ENCODE results near the gene AGPAT4.

AGPAT4 gene

GRCh38 chr6:161268531-161269210 lies 5.2 kb downstream of the AGPAT4 start:
- H3K4me3 ChIP-seq (ENCODE audit: extremely low read depth, insufficient read depth, low read length, poor library complexity, severe bottlenecking), result no peak overlapping the region
- no peaks in the 10 kb centered on the region for H3K9me3 ChIP-seq (ENCODE audit: control insufficient read depth, low read length)
- no peak overlapping the region for H3K27ac ChIP-seq (ENCODE audit: low read depth, low read length, severe bottlenecking)
- H3K4me1 ChIP-seq (ENCODE audit: control insufficient read depth, insufficient read depth, low read length, poor library complexity, severe bottlenecking), result peaks cover 21% of the 10 kb centered on the region
- WGBS, 2 experiments (ENCODE audit: insufficient coverage in 2 of 2), result 88 to 95% methylated on average over 3 to 5 of the region's 7 CpGs
- peaks cover 53% of the 10 kb centered on the region for H3K36me3 ChIP-seq (ENCODE audit: control insufficient read depth, insufficient read depth, low read length)

- H3K9me3 ChIP-seq (ENCODE audit: control insufficient read depth, low read length), result no peaks in the 10 kb centered on the region
- H3K4me1 ChIP-seq (ENCODE audit: control insufficient read depth, insufficient read depth, low read length, poor library complexity, severe bottlenecking), result peaks cover 13% of the 10 kb centered on the region
- WGBS, 2 experiments (ENCODE audit: insufficient coverage in 2 of 2), result 78 to 90% methylated on average over 3 to 5 of the region's 9 CpGs
- no peak overlapping the region for H3K4me3 ChIP-seq (ENCODE audit: extremely low read depth, insufficient read depth, low read length, poor library complexity, severe bottlenecking)
- no peak overlapping the region for H3K27ac ChIP-seq (ENCODE audit: low read depth, low read length, severe bottlenecking)
- peaks cover 71% of the 10 kb centered on the region for H3K36me3 ChIP-seq (ENCODE audit: control insufficient read depth, insufficient read depth, low read length)
Observed at GRCh38 chr6:161266513-161267230, 7.2 kb downstream of the AGPAT4 start.

- Histone ChIP-seq H3K36me3 (ENCODE audit: control insufficient read depth, insufficient read depth, low read length) (peaks cover 71% of the 10 kb centered on the region), H3K4me3 (ENCODE audit: extremely low read depth, insufficient read depth, low read length, poor library complexity, severe bottlenecking) (no peak overlapping the region), H3K9me3 (ENCODE audit: control insufficient read depth, low read length) (no peaks in the 10 kb centered on the region), H3K4me1 (ENCODE audit: control insufficient read depth, insufficient read depth, low read length, poor library complexity, severe bottlenecking) (peaks cover 12% of the 10 kb centered on the region), H3K27ac (ENCODE audit: low read depth, low read length, severe bottlenecking) (no peak overlapping the region)
- WGBS, 2 experiments (ENCODE audit: insufficient coverage in 2 of 2), result 88 to 97% methylated on average over 4 to 7 of the region's 7 CpGs
Observed at GRCh38 chr6:161265975-161266374, 7.9 kb downstream of the AGPAT4 start.

- H3K27ac ChIP-seq (ENCODE audit: low read depth, low read length, severe bottlenecking), result no peak overlapping the region
- H3K9me3 ChIP-seq (ENCODE audit: control insufficient read depth, low read length), result no peaks in the 10 kb centered on the region
- peaks cover 73% of the 10 kb centered on the region for H3K36me3 ChIP-seq (ENCODE audit: control insufficient read depth, insufficient read depth, low read length)
- peaks cover 12% of the 10 kb centered on the region for H3K4me1 ChIP-seq (ENCODE audit: control insufficient read depth, insufficient read depth, low read length, poor library complexity, severe bottlenecking)
- WGBS, 2 experiments (ENCODE audit: insufficient coverage in 2 of 2), result 100% methylated on average over 1 to 3 of the region's 6 CpGs
- no peak overlapping the region for H3K4me3 ChIP-seq (ENCODE audit: extremely low read depth, insufficient read depth, low read length, poor library complexity, severe bottlenecking)
Observed at GRCh38 chr6:161265554-161265953, 8.3 kb downstream of the AGPAT4 start.

- 90 to 100% methylated on average over 4 to 5 of the region's 8 CpGs for WGBS, 2 experiments (ENCODE audit: insufficient coverage in 2 of 2)
- peaks cover 75% of the 10 kb centered on the region for H3K36me3 ChIP-seq (ENCODE audit: control insufficient read depth, insufficient read depth, low read length)
- H3K4me3 ChIP-seq (ENCODE audit: extremely low read depth, insufficient read depth, low read length, poor library complexity, severe bottlenecking), result no peak overlapping the region
- no peaks in the 10 kb centered on the region for H3K9me3 ChIP-seq (ENCODE audit: control insufficient read depth, low read length)
- peaks cover 17% of the 10 kb centered on the region for H3K4me1 ChIP-seq (ENCODE audit: control insufficient read depth, insufficient read depth, low read length, poor library complexity, severe bottlenecking)
- no peak overlapping the region for H3K27ac ChIP-seq (ENCODE audit: low read depth, low read length, severe bottlenecking)
Observed at GRCh38 chr6:161264181-161264580, 9.7 kb downstream of the AGPAT4 start.

- 93 to 100% methylated on average over 1 to 3 of the region's 3 CpGs for WGBS, 2 experiments (ENCODE audit: insufficient coverage in 2 of 2)
- Histone ChIP-seq H3K27ac (ENCODE audit: low read depth, low read length, severe bottlenecking) (no peak overlapping the region), H3K4me1 (ENCODE audit: control insufficient read depth, insufficient read depth, low read length, poor library complexity, severe bottlenecking) (peaks cover 21% of the 10 kb centered on the region), H3K9me3 (ENCODE audit: control insufficient read depth, low read length) (no peaks in the 10 kb centered on the region), H3K4me3 (ENCODE audit: extremely low read depth, insufficient read depth, low read length, poor library complexity, severe bottlenecking) (no peak overlapping the region), H3K36me3 (ENCODE audit: control insufficient read depth, insufficient read depth, low read length) (peaks cover 61% of the 10 kb centered on the region)
Observed at GRCh38 chr6:161261816-161262215, 12.0 kb downstream of the AGPAT4 start.

- peaks cover 62% of the 10 kb centered on the region for H3K36me3 ChIP-seq (ENCODE audit: control insufficient read depth, insufficient read depth, low read length)
- no CpG with 5 or more reads among the region's 8 CpGs for WGBS, 2 experiments (ENCODE audit: insufficient coverage in 2 of 2)
- H3K4me1 ChIP-seq (ENCODE audit: control insufficient read depth, insufficient read depth, low read length, poor library complexity, severe bottlenecking), result peaks cover 16% of the 10 kb centered on the region
- H3K9me3 ChIP-seq (ENCODE audit: control insufficient read depth, low read length), result no peaks in the 10 kb centered on the region
- no peak overlapping the region for H3K27ac ChIP-seq (ENCODE audit: low read depth, low read length, severe bottlenecking)
- H3K4me3 ChIP-seq (ENCODE audit: extremely low read depth, insufficient read depth, low read length, poor library complexity, severe bottlenecking), result no peak overlapping the region
Observed at GRCh38 chr6:161261325-161261724, 12.5 kb downstream of the AGPAT4 start.

- peaks cover 60% of the 10 kb centered on the region for H3K36me3 ChIP-seq (ENCODE audit: control insufficient read depth, insufficient read depth, low read length)
- peaks cover 19% of the 10 kb centered on the region for H3K4me1 ChIP-seq (ENCODE audit: control insufficient read depth, insufficient read depth, low read length, poor library complexity, severe bottlenecking)
- no peak overlapping the region for H3K27ac ChIP-seq (ENCODE audit: low read depth, low read length, severe bottlenecking)
- H3K9me3 ChIP-seq (ENCODE audit: control insufficient read depth, low read length), result no peaks in the 10 kb centered on the region
- 90 to 100% methylated on average over 1 to 6 of the region's 8 CpGs for WGBS, 2 experiments (ENCODE audit: insufficient coverage in 2 of 2)
- H3K4me3 ChIP-seq (ENCODE audit: extremely low read depth, insufficient read depth, low read length, poor library complexity, severe bottlenecking), result no peak overlapping the region
Observed at GRCh38 chr6:161259302-161259701, 14.6 kb downstream of the AGPAT4 start.

- no peak overlapping the region for H3K27ac ChIP-seq (ENCODE audit: low read depth, low read length, severe bottlenecking)
- 90 to 97% methylated on average over 6 to 8 of the region's 8 CpGs for WGBS, 2 experiments (ENCODE audit: insufficient coverage in 2 of 2)
- H3K9me3 ChIP-seq (ENCODE audit: control insufficient read depth, low read length), result no peaks in the 10 kb centered on the region
- no peak overlapping the region for H3K4me3 ChIP-seq (ENCODE audit: extremely low read depth, insufficient read depth, low read length, poor library complexity, severe bottlenecking)
- H3K4me1 ChIP-seq (ENCODE audit: control insufficient read depth, insufficient read depth, low read length, poor library complexity, severe bottlenecking), result peaks cover 19% of the 10 kb centered on the region
- peaks cover 49% of the 10 kb centered on the region for H3K36me3 ChIP-seq (ENCODE audit: control insufficient read depth, insufficient read depth, low read length)
Observed at GRCh38 chr6:161257793-161258457, 15.9 kb downstream of the AGPAT4 start.

GRCh38 chr6:161256407-161256806 lies 17.5 kb downstream of the AGPAT4 start:
- Histone ChIP-seq H3K9me3 (ENCODE audit: control insufficient read depth, low read length) (no peaks in the 10 kb centered on the region), H3K4me3 (ENCODE audit: extremely low read depth, insufficient read depth, low read length, poor library complexity, severe bottlenecking) (no peak overlapping the region), H3K4me1 (ENCODE audit: control insufficient read depth, insufficient read depth, low read length, poor library complexity, severe bottlenecking) (peaks cover 19% of the 10 kb centered on the region), H3K27ac (ENCODE audit: low read depth, low read length, severe bottlenecking) (peak overlapping the region; percentile 95), H3K36me3 (ENCODE audit: control insufficient read depth, insufficient read depth, low read length) (peaks cover 46% of the 10 kb centered on the region)
- 96 to 97% methylated on average over 11 to 13 of the region's 13 CpGs for WGBS, 2 experiments (ENCODE audit: insufficient coverage in 2 of 2)
